PC-9 (cell line): ENCODE data around the gene WNT2B. TPM values are rescaled to one million over a fixed set of nuclear protein-coding genes. Genes with fewer than 3 reads are reported as not detected.

Experiments
- BruUV-seq: library from RNA; stranded (reverse); fragments of 400-500 nt; replicated peaks from 2 replicates; lab custom pipeline; 2021; lab: Mats Ljungman, UMichigan
- CTCF ChIA-PET: fragments of 300-600 bp; sonication (Branson Sonifier 250); formaldehyde crosslinking; loops from one replicate; lab custom pipeline; 2022; ENCODE audit warnings: antibody characterized with exemption; lab: Charles Lee
- POLR2A ChIA-PET: fragments of 300-600 bp; sonication (Branson Sonifier 250); formaldehyde crosslinking; loops from one replicate; lab custom pipeline; 2022; ENCODE audit warnings: antibody characterized with exemption; ENCODE audit not compliant: unreplicated experiment; lab: Charles Lee
- DNase-seq, 2 experiments: peaks; one replicate each; pipeline versions ENCODE4 v3.0.0 to v3.0.0-alpha.2; 2015 to 2022; ENCODE audit warnings: mixed read lengths in 1 of 2
- H2AFZ ChIP-seq: fragments of 200-600 bp; sonication (generic); 2 replicates; pipeline ENCODE4 v1.8.1; 2017; ENCODE audit warnings: antibody characterized with exemption
- H3F3A ChIP-seq: fragments of 200-600 bp; sonication (generic); 2 replicates; pipeline ENCODE4 v1.8.1; 2017; ENCODE audit warnings: antibody characterized with exemption, mild to moderate bottlenecking, low read depth; ENCODE audit not compliant: insufficient read depth
- H3K27ac ChIP-seq: fragments of 200-600 bp; sonication (generic); 2 replicates; pipeline ENCODE4 v1.6.1; 2016; ENCODE audit warnings: mixed run types
- H3K27me3 ChIP-seq: fragments of 200-600 bp; sonication (generic); 2 replicates; pipeline ENCODE4 v1.6.1; 2016; ENCODE audit warnings: low read depth, mixed run types; ENCODE audit not compliant: insufficient read depth
- H3K36me3 ChIP-seq: fragments of 200-600 bp; sonication (generic); 2 replicates; pipeline ENCODE4 v1.6.1; 2016; ENCODE audit warnings: low read depth, mixed run types
- H3K4me1 ChIP-seq: fragments of 200-600 bp; sonication (generic); replicated peaks from 2 replicates; pipeline ENCODE4 v1.6.1; 2016; ENCODE audit warnings: mixed run types; ENCODE audit not compliant: insufficient read depth
- H3K4me2 ChIP-seq: fragments of 200-600 bp; sonication (generic); 2 replicates; pipeline ENCODE4 v1.6.1; 2017; ENCODE audit warnings: mixed run types
- H3K4me3 ChIP-seq: fragments of 200-600 bp; sonication (generic); 2 replicates; pipeline ENCODE4 v1.6.1; 2016; ENCODE audit warnings: mixed run types
- H3K79me2 ChIP-seq: fragments of 200-600 bp; sonication (generic); 2 replicates; pipeline ENCODE4 v1.6.1; 2017; ENCODE audit warnings: low read depth, mixed run types
- H3K9me2 ChIP-seq: fragments of 200-600 bp; sonication (generic); 2 replicates; pipeline ENCODE4 v1.8.1; 2017; ENCODE audit warnings: mild to moderate bottlenecking; ENCODE audit not compliant: insufficient read depth
- H3K9me3 ChIP-seq: fragments of 200-600 bp; sonication (generic); 2 replicates; pipeline ENCODE4 v1.8.1; 2016; ENCODE audit warnings: low read depth; ENCODE audit not compliant: insufficient read depth
- H4K20me1 ChIP-seq: fragments of 200-600 bp; sonication (generic); 2 replicates; pipeline ENCODE4 v1.8.1; 2017; ENCODE audit not compliant: insufficient read depth
- EZH2 ChIP-seq: fragments of 200-600 bp; sonication (generic); IDR thresholded peaks from 2 replicates; pipeline ENCODE4 v1.8.0; 2017; ENCODE audit warnings: antibody characterized with exemption, low read depth
- intact Hi-C: fragments of 100-400 bp; cut with micrococcal nuclease; formaldehyde crosslinking; loops from one replicate; pipeline ENCODE4 v1.10.0; 2022; ENCODE audit not compliant: unreplicated experiment
- microRNA-seq: library from miRNA; unstranded; fragments of <30 nt; microRNA quantifications from one replicate; pipeline ENCODE4 v1.2.0, GENCODE V29; 2021; ENCODE audit warnings: borderline number of aligned reads, borderline replicate concordance
- total RNA-seq: library from RNA; stranded (reverse); gene quantifications from 2 replicates; pipeline ENCODE4 v1.2.3, GENCODE V29; 2021
- TF ChIP-seq, protein P1 (sequence below): fragments of 200-600 bp; sonication (generic); conservative IDR thresholded peaks from 2 replicates; pipeline ENCODE4 v1.6.1; 2017; ENCODE audit warnings: mixed run types, antibody characterized with exemption, mild to moderate bottlenecking, moderate library complexity

Gene WNT2B
- total RNA-seq, 1 experiment from 2014 or later, result 0.98 TPM

- CTCF ChIA-PET, result no interaction called here
- intact Hi-C loops, result no loop called here
- no peaks in the 10 kb centered on the region for H4K20me1 ChIP-seq
Observed at GRCh38 chr1:112565800-112566199, 57.0 kb downstream of the WNT2B start.

DNA sequence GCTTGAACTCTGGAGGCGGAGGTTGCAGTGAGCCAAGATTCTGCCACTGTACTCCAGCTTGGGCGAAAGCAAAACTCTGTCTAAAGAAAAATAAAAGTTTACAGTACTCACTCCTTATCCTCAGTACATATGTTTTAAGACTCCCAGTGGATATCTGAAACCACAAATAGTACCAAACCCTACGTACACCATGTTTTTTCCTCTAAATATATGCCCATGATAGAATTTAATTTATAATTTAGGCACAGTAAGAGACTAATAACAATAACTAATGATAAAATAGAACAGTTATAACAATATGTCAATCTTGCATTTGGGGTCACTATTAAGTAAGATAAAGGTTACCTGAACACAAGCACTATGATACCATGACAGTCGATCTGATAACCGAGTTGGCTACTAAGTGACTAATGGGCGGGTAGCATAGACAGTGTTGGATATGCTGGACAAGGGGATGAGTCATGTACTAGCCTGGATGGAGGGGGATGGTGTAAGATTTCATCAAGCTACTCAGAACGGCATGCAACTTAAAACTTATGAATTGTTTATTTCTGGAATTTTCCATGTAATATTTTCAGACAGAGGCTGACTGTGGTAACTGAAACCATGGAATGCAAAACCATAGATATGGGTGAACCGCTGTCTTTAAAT lies 66.5 kb downstream of the WNT2B start:
- H3K27ac ChIP-seq, result peak overlapping the region; percentile 71
- H3K79me2 ChIP-seq, result no peaks in the 10 kb centered on the region
- peak; percentile 26 to 89 for DNase-seq
- H3K36me3 ChIP-seq, result peaks cover 18% of the 10 kb centered on the region; the same call in 1 of the 2 replicates
- CTCF ChIA-PET, result no interaction called here
- no peaks in the 10 kb centered on the region for H3K9me3 ChIP-seq
- TF ChIP-seq, protein P1, sequence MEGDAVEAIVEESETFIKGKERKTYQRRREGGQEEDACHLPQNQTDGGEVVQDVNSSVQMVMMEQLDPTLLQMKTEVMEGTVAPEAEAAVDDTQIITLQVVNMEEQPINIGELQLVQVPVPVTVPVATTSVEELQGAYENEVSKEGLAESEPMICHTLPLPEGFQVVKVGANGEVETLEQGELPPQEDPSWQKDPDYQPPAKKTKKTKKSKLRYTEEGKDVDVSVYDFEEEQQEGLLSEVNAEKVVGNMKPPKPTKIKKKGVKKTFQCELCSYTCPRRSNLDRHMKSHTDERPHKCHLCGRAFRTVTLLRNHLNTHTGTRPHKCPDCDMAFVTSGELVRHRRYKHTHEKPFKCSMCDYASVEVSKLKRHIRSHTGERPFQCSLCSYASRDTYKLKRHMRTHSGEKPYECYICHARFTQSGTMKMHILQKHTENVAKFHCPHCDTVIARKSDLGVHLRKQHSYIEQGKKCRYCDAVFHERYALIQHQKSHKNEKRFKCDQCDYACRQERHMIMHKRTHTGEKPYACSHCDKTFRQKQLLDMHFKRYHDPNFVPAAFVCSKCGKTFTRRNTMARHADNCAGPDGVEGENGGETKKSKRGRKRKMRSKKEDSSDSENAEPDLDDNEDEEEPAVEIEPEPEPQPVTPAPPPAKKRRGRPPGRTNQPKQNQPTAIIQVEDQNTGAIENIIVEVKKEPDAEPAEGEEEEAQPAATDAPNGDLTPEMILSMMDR, result no peak
- TF ChIP-seq EZH2, result no peak
- peaks cover 14% of the 10 kb centered on the region for H3K4me1 ChIP-seq
- peak overlapping the region; percentile 7 for H3K4me2 ChIP-seq
- peak overlapping the region; percentile 44 for H2AFZ ChIP-seq
- no peak overlapping the region for H3K4me3 ChIP-seq
- H3K27me3 ChIP-seq, result no peaks in the 10 kb centered on the region
- POLR2A ChIA-PET, result interaction anchor here (0.7 kb wide), 1 partner anchor 25 kb away, joined by 3 read pairs; no protein-coding TSS in a partner anchor
- H4K20me1 ChIP-seq, result no peaks in the 10 kb centered on the region
- H3F3A ChIP-seq, result peaks cover 8% of the 10 kb centered on the region
- BruUV-seq, result no TSS peak
- intact Hi-C loops, result no loop called here
- H3K9me2 ChIP-seq, result no peaks in the 10 kb centered on the region

More at GRCh38 chr1:112565800-112566199, 57.0 kb downstream of the WNT2B start:
- Histone ChIP-seq H3K9me3 (no peaks in the 10 kb centered on the region), H3K36me3 (peaks cover 11% of the 10 kb centered on the region; the same call in 1 of the 2 replicates), H3K27me3 (no peaks in the 10 kb centered on the region), H3K27ac (no peak overlapping the region), H3F3A (peaks cover 23% of the 10 kb centered on the region), H2AFZ (no peak overlapping the region), H3K4me1 (no peaks in the 10 kb centered on the region), H3K9me2 (no peaks in the 10 kb centered on the region; the same call in 1 of the 2 replicates), H3K79me2 (no peaks in the 10 kb centered on the region), H3K4me3 (no peak overlapping the region), H3K4me2 (no peak overlapping the region)
- POLR2A ChIA-PET, result no interaction called here
- no peak for TF ChIP-seq EZH2
- no TSS peak for BruUV-seq
- no peak for DNase-seq

DNA sequence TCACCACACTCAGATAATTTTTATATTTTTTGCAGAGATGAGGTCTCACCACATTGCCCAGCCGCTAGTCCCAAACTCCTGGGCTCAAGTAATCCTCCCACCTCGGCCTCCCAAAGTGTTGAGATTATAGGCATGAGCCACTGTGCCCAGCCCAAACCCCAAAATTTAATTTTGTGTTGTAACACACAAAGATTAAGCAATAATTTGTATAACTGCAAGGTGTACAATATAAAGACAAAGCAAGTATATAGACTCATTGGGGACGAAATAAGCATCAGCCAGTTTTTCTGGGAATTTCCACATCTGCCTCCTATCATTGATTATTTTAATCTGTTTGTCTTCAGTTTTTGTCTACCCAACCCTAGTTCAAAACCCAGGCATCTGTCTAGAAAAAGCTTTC lies 67.5 kb downstream of the WNT2B start:
- no peaks in the 10 kb centered on the region for H4K20me1 ChIP-seq
- H3K4me3 ChIP-seq, result no peak overlapping the region
- H3K9me3 ChIP-seq, result no peaks in the 10 kb centered on the region
- no peaks in the 10 kb centered on the region for H3K9me2 ChIP-seq
- intact Hi-C loops, result no loop called here
- peaks cover 18% of the 10 kb centered on the region; the same call in 1 of the 2 replicates for H3K36me3 ChIP-seq
- H3K27ac ChIP-seq, result peak overlapping the region; percentile 71
- peaks cover 14% of the 10 kb centered on the region for H3K4me1 ChIP-seq
- no TSS peak for BruUV-seq
- H3K4me2 ChIP-seq, result no peak overlapping the region
- ChIA-PET POLR2A (interaction anchor here (0.7 kb wide), 1 partner anchor 35 kb away, joined by 3 read pairs; no protein-coding TSS in a partner anchor), CTCF (no interaction called here)
- DNase-seq, result no peak
- H3K27me3 ChIP-seq, result no peaks in the 10 kb centered on the region
- TF ChIP-seq, protein P1, result no peak
- TF ChIP-seq EZH2, result no peak
- H3F3A ChIP-seq, result peaks cover 8% of the 10 kb centered on the region
- H2AFZ ChIP-seq, result no peak overlapping the region
- no peaks in the 10 kb centered on the region for H3K79me2 ChIP-seq

Small RNAs within 50 kb of the gene (microRNA-seq; reads per million reads assigned to microRNA genes)
- gene MIR4256, result not detected

Other genes with a start within 250 kb of the WNT2B start
- gene CTTNBP2NL, start 112.8 kb upstream of the WNT2B start, total RNA-seq, result 28.7 and 32.2 TPM in 2 replicates
- gene ST7L, start 110.2 kb downstream of the WNT2B start, total RNA-seq, result 21.5 and 22.1 TPM in 2 replicates
- 101 and 145 TPM in 2 replicates for gene CAPZA1, start 110.9 kb downstream of the WNT2B start, total RNA-seq
- 73.7 and 78.3 TPM in 2 replicates for gene MOV10, start 165.7 kb downstream of the WNT2B start, total RNA-seq
- 200 and 220 TPM in 2 replicates for gene RHOC, start 198.2 kb downstream of the WNT2B start, total RNA-seq
- 6.0 and 7.7 TPM in 2 replicates for gene PPM1J, start 206.4 kb downstream of the WNT2B start, total RNA-seq